HG02943 (cell line): ENCODE data around the gene BCAP31.
"Not testable (repeated sequence)": the region's sequence is repeated elsewhere in the genome, so short reads cannot be mapped to it uniquely, and the experiment has no call there.

Experiments
- ATAC-seq: cut with Tn5 transposase; IDR thresholded peaks from one replicate; pipeline ENCODE4 v1.9.1; 2021; ENCODE audit warnings: mild to moderate bottlenecking, low read depth, moderate library complexity; ENCODE audit not compliant: unreplicated experiment

Gene BCAP31

GRCh38 chrX:153763298-153763932 lies 39.2 kb upstream of the BCAP31 start:
- ATAC-seq: no peak

GRCh38 chrX:153762626-153763173 lies 38.5 kb upstream of the BCAP31 start:
- no peak for ATAC-seq

- ATAC-seq: no peak
Observed at GRCh38 chrX:153761863-153762262, 37.7 kb upstream of the BCAP31 start.

- ATAC-seq: no peak
Observed at GRCh38 chrX:153755136-153755535, 30.9 kb upstream of the BCAP31 start.

GRCh38 chrX:153750127-153750774 lies 26.1 kb upstream of the BCAP31 start:
- ATAC-seq: no peak

- not testable (repeated sequence) for ATAC-seq
Observed at GRCh38 chrX:153749017-153749416, 24.8 kb upstream of the BCAP31 start.

GRCh38 chrX:153746991-153747390 lies 22.8 kb upstream of the BCAP31 start:
- ATAC-seq: not testable (repeated sequence)

- no peak for ATAC-seq
Observed at GRCh38 chrX:153746359-153746758, 22.2 kb upstream of the BCAP31 start.

GRCh38 chrX:153745067-153745433 lies 20.9 kb upstream of the BCAP31 start:
- not testable (repeated sequence) for ATAC-seq

- ATAC-seq: no peak
Observed at GRCh38 chrX:153744210-153745066, 20.3 kb upstream of the BCAP31 start.

GRCh38 chrX:153743468-153744209 lies 19.5 kb upstream of the BCAP31 start:
- not testable (repeated sequence) for ATAC-seq

- not testable (repeated sequence) for ATAC-seq
Observed at GRCh38 chrX:153742796-153743467, 18.7 kb upstream of the BCAP31 start.

- not testable (repeated sequence) for ATAC-seq
Observed at GRCh38 chrX:153742111-153742510, 17.9 kb upstream of the BCAP31 start.

- ATAC-seq: no peak
Observed at GRCh38 chrX:153741446-153741845, 17.3 kb upstream of the BCAP31 start.

- no peak for ATAC-seq
Observed at GRCh38 chrX:153740631-153741222, 16.5 kb upstream of the BCAP31 start.

GRCh38 chrX:153739754-153740486 lies 15.7 kb upstream of the BCAP31 start:
- ATAC-seq: no peak

- no peak for ATAC-seq
Observed at GRCh38 chrX:153738056-153738605, 13.9 kb upstream of the BCAP31 start.

- no peak for ATAC-seq
Observed at GRCh38 chrX:153736871-153737441, 12.8 kb upstream of the BCAP31 start.
